Fibroblast of skin of right quadriceps (primary cell): ENCODE results near the gene AP4E1.
"Not testable (repeated sequence)": the region's sequence is repeated elsewhere in the genome, so short reads cannot be mapped to it uniquely, and the experiment has no call there.

Source experiments
- DNase-seq: peaks from one replicate; pipeline ENCODE4 v3.0.0-alpha.2; 2013

Gene AP4E1

GRCh38 chr15:50954837-50955236 lies 46.4 kb downstream of the AP4E1 start:
- not testable (repeated sequence) for DNase-seq

GRCh38 chr15:50959717-50960116 lies 51.2 kb downstream of the AP4E1 start:
- no peak for DNase-seq

GRCh38 chr15:50964075-50964474 lies 55.6 kb downstream of the AP4E1 start:
- no peak for DNase-seq

GRCh38 chr15:50968353-50968752 lies 59.9 kb downstream of the AP4E1 start:
- no peak for DNase-seq

GRCh38 chr15:50970524-50970923 lies 62.0 kb downstream of the AP4E1 start:
- no peak for DNase-seq

GRCh38 chr15:50971115-50971514 lies 62.6 kb downstream of the AP4E1 start:
- no peak for DNase-seq

GRCh38 chr15:50971542-50971941 lies 63.1 kb downstream of the AP4E1 start:
- DNase-seq = no peak

- no peak for DNase-seq
Measured at GRCh38 chr15:50973605-50974004, 65.1 kb downstream of the AP4E1 start.

- DNase-seq = no peak
Measured at GRCh38 chr15:50977162-50977561, 68.7 kb downstream of the AP4E1 start.

GRCh38 chr15:50978580-50978979 lies 70.1 kb downstream of the AP4E1 start:
- DNase-seq = no peak

GRCh38 chr15:50979041-50979440 lies 70.6 kb downstream of the AP4E1 start:
- DNase-seq = peak; percentile 58

- DNase-seq = no peak
Measured at GRCh38 chr15:50993598-50993997, 85.1 kb downstream of the AP4E1 start.

- peak; percentile 38 for DNase-seq
Measured at GRCh38 chr15:50996641-50997040, 88.2 kb downstream of the AP4E1 start.

GRCh38 chr15:50997371-50998051 lies 89.0 kb downstream of the AP4E1 start:
- no peak for DNase-seq

GRCh38 chr15:51004103-51004551 lies 95.6 kb downstream of the AP4E1 start:
- no peak for DNase-seq

GRCh38 chr15:51006336-51006985 lies 98.0 kb downstream of the AP4E1 start:
- DNase-seq = no peak

- DNase-seq = no peak
Measured at GRCh38 chr15:51007131-51007666, 98.7 kb downstream of the AP4E1 start.

GRCh38 chr15:51011212-51011611 lies 102.7 kb downstream of the AP4E1 start:
- DNase-seq = no peak

- DNase-seq = no peak
Measured at GRCh38 chr15:51016615-51017014, 108.1 kb downstream of the AP4E1 start.

- no peak for DNase-seq
Measured at GRCh38 chr15:51022206-51022605, 113.7 kb downstream of the AP4E1 start.

- no peak for DNase-seq
Measured at GRCh38 chr15:51023499-51023898, 115.0 kb downstream of the AP4E1 start.

GRCh38 chr15:51024735-51025453 lies 116.4 kb downstream of the AP4E1 start:
- no peak for DNase-seq

- no peak for DNase-seq
Measured at GRCh38 chr15:51025454-51025846, 117.0 kb downstream of the AP4E1 start.
